IMR-90 (cell line): Measurements from ENCODE around the gene RASSF6. TPM values are rescaled to one million over a fixed set of nuclear protein-coding genes. Genes with fewer than 3 reads are reported as not detected.

ENCODE experiments used
- ATAC-seq: fragments of 200-7000 bp; cut with Tn5 transposase; 2 replicates; pipeline ENCODE4 v1.9.1; 2020; ENCODE audit warnings: low read depth, mild to moderate bottlenecking, moderate library complexity
- BruUV-seq: library from RNA; stranded (reverse); fragments of 400-500 nt; replicated peaks from 2 replicates; lab custom pipeline; 2021; lab: Mats Ljungman, UMichigan
- CTCF ChIA-PET: fragments of 300-600 bp; formaldehyde crosslinking; extraction: SDS; loops from one replicate; lab custom pipeline; 2021; ENCODE audit warnings: antibody characterized with exemption; lab: Yijun Ruan, JAX
- POLR2A ChIA-PET: fragments of 300-600 bp; sonication (Branson Sonifier 250); formaldehyde crosslinking; loops from one replicate; lab custom pipeline; 2022; ENCODE audit warnings: antibody characterized with exemption; ENCODE audit not compliant: unreplicated experiment; lab: Charles Lee
- DNase-seq: peaks from one replicate; pipeline ENCODE4 v3.0.0; 2013
- H2AFZ ChIP-seq: replicated peaks from 2 replicates; pipeline ENCODE3; 2013; ENCODE audit warnings: low read length, mild to moderate bottlenecking; ENCODE audit not compliant: poor library complexity
- H2AK5ac ChIP-seq: 2 replicates; pipeline ENCODE4 v1.6.1; 2013; ENCODE audit warnings: low read depth, low read length, inconsistent platforms
- H2AK9ac ChIP-seq: replicated peaks from 2 replicates; pipeline ENCODE3; 2013; ENCODE audit warnings: mild to moderate bottlenecking, low read depth, low read length, moderate library complexity; ENCODE audit not compliant: poor library complexity
- H2BK120ac ChIP-seq: 2 replicates; pipeline ENCODE4 v1.6.1; 2013; ENCODE audit warnings: low read depth, low read length, inconsistent platforms
- H2BK15ac ChIP-seq: 3 replicates; pipeline ENCODE4 v1.6.1; 2013; ENCODE audit warnings: low read depth, low read length, inconsistent platforms
- H2BK20ac ChIP-seq: 2 replicates; pipeline ENCODE4 v1.6.1; 2013; ENCODE audit warnings: low read depth, mild to moderate bottlenecking, inconsistent platforms, low read length, moderate library complexity
- H2BK5ac ChIP-seq: 2 replicates; pipeline ENCODE4 v1.6.1; 2013; ENCODE audit warnings: mild to moderate bottlenecking, low read depth, low read length, inconsistent platforms; ENCODE audit not compliant: poor library complexity, severe bottlenecking
- H3K14ac ChIP-seq: replicated peaks from 2 replicates; pipeline ENCODE4 v1.6.1; 2013; ENCODE audit warnings: low read depth, low read length, inconsistent platforms
- H3K18ac ChIP-seq: 2 replicates; pipeline ENCODE4 v1.6.1; 2013; ENCODE audit warnings: low read depth, low read length, control low read depth
- H3K23ac ChIP-seq: 2 replicates; pipeline ENCODE4 v1.6.1; 2013; ENCODE audit warnings: low read depth, low read length, inconsistent platforms
- H3K27ac ChIP-seq: 2 replicates; pipeline ENCODE4 v1.5.1; 2013; ENCODE audit warnings: mild to moderate bottlenecking, control low read depth, low read length; ENCODE audit not compliant: insufficient read depth
- H3K27me3 ChIP-seq: 2 replicates; pipeline ENCODE4 v1.6.1; 2013; ENCODE audit warnings: low read length; ENCODE audit not compliant: control insufficient read depth, insufficient read depth
- H3K36me3 ChIP-seq: 2 replicates; pipeline ENCODE4 v1.6.1; 2013; ENCODE audit warnings: low read length, mixed read lengths; ENCODE audit not compliant: control insufficient read depth, insufficient read depth
- H3K4ac ChIP-seq: 2 replicates; pipeline ENCODE4 v1.6.1; 2013; ENCODE audit warnings: low read depth, low read length, inconsistent platforms
- H3K4me1 ChIP-seq: 2 replicates; pipeline ENCODE4 v1.6.1; 2013; ENCODE audit warnings: low read length, mixed read lengths; ENCODE audit not compliant: control insufficient read depth, insufficient read depth
- H3K4me2 ChIP-seq: 2 replicates; pipeline ENCODE4 v1.6.1; 2013; ENCODE audit warnings: low read depth, mild to moderate bottlenecking, control low read depth, low read length, moderate library complexity
- H3K4me3 ChIP-seq: 2 replicates; pipeline ENCODE4 v1.5.1; 2013; ENCODE audit warnings: low read depth, mild to moderate bottlenecking, control low read depth, low read length, moderate library complexity; ENCODE audit not compliant: insufficient read depth
- H3K56ac ChIP-seq: 2 replicates; pipeline ENCODE4 v1.6.1; 2013; ENCODE audit warnings: low read length, inconsistent platforms; ENCODE audit not compliant: insufficient read depth; ENCODE audit errors: extremely low read depth
- H3K79me1 ChIP-seq, 2 experiments: 2 replicates each; pipeline ENCODE4 v1.6.1; 2013; ENCODE audit warnings: low read length in 2 of 2, inconsistent platforms in 1 of 2, low read depth in 1 of 2
- H3K9ac ChIP-seq: 2 replicates; pipeline ENCODE4 v1.6.1; 2013; ENCODE audit warnings: low read depth, low read length, control low read depth
- H3K9me1 ChIP-seq: 2 replicates; pipeline ENCODE4 v1.6.1; 2013; ENCODE audit warnings: low read length, inconsistent platforms; ENCODE audit not compliant: insufficient read depth
- H3K9me3 ChIP-seq: 2 replicates; pipeline ENCODE4 v1.6.1; 2013; ENCODE audit warnings: low read length; ENCODE audit not compliant: control insufficient read depth, insufficient read depth
- H4K20me1 ChIP-seq: 2 replicates; pipeline ENCODE4 v1.6.1; 2013; ENCODE audit warnings: low read length, inconsistent platforms; ENCODE audit not compliant: insufficient read depth
- H4K5ac ChIP-seq: 2 replicates; pipeline ENCODE4 v1.6.1; 2013; ENCODE audit warnings: mild to moderate bottlenecking, low read depth, low read length, control low read depth
- H4K8ac ChIP-seq, 2 experiments: 2 replicates each; pipeline ENCODE4 v1.6.1; 2013; ENCODE audit warnings: low read depth in 2 of 2, low read length in 2 of 2, control low read depth in 1 of 2, inconsistent platforms in 1 of 2
- H4K91ac ChIP-seq: 2 replicates; pipeline ENCODE4 v1.6.1; 2013; ENCODE audit warnings: low read depth, low read length, inconsistent platforms; ENCODE audit not compliant: insufficient read depth
- MAZ ChIP-seq: IDR thresholded peaks from 2 replicates; pipeline ENCODE4 v1.6.1; 2012; ENCODE audit warnings: low read depth, mild to moderate bottlenecking, low read length, improper control_type of control experiment, moderate library complexity, borderline replicate concordance
- NFE2L2 ChIP-seq: fragments of 150-350 bp; IDR thresholded peaks from 2 replicates; pipeline ENCODE4 v1.6.1; 2016; ENCODE audit warnings: low read depth, mild to moderate bottlenecking, low read length
- RFX5 ChIP-seq: IDR thresholded peaks from 2 replicates; pipeline ENCODE4 v1.8.0; 2012; ENCODE audit warnings: low read depth, mild to moderate bottlenecking, low read length, moderate library complexity
- SMC3 ChIP-seq: fragments of 150-350 bp; IDR thresholded peaks from 2 replicates; pipeline ENCODE4 v1.6.1; 2016; ENCODE audit warnings: low read depth, mild to moderate bottlenecking, antibody characterized with exemption, low read length, moderate library complexity
- dilution Hi-C: fragments of 300-500 bp; cut with HindIII; formaldehyde crosslinking; loops from one replicate; pipeline ENCODE4 v1.14.3; 2018; ENCODE audit warnings: low sequenced_read_pairs; ENCODE audit not compliant: unreplicated experiment
- in situ Hi-C: fragments of 300-500 bp; cut with MboI; formaldehyde crosslinking; loops from 3 replicates; pipeline ENCODE4 v1.14.3; 2019; ENCODE audit warnings: low sequenced_read_pairs, inconsistent platforms, mixed read lengths
- intact Hi-C: fragments of 100-400 bp; cut with micrococcal nuclease; formaldehyde crosslinking; loops from 2 replicates; pipeline ENCODE4 v1.10.0; 2022
- polyA plus RNA-seq, 3 experiments: library from polyadenylated mRNA; depleted of rRNA; stranded (reverse); fragments of >200 nt; gene quantifications; 2 replicates each; pipeline ENCODE4 v1.2.3, GENCODE V29; 2012; ENCODE audit warnings: low replicate concordance in 1 of 3
- total RNA-seq: library from RNA; depleted of rRNA; stranded (reverse); fragments of >200 nt; gene quantifications from 2 replicates; pipeline ENCODE4 v1.2.3, GENCODE V29; 2012
- TF ChIP-seq, protein P1 (sequence below): conservative IDR thresholded peaks from 2 replicates; pipeline ENCODE4 v1.5.1; 2012; ENCODE audit warnings: mild to moderate bottlenecking, low read depth, low read length, improper control_type of control experiment

The RASSF6 gene
- total and polyA plus RNA-seq, 2 of the 4 experiments (the other 2 are of a cell fraction), result not detected

DNA sequence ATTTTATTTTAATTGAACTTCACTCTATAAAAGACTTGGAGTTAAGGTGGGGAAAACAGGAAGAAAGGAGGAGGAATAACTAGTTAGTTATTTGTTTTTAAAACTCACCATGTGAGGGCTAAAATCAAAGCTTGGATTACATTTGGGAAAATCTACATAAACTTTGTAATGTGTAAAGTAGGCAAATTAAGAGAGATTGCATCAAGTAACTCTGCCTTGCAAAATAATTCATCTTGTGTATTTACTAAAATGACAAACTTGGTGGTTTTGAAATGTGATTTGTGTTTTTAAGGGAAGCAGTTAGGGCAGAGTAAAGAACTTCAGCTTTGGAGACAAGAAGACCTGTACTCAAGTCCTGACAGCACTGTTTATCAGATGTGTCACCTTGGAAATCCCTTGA lies 43.3 kb upstream of the RASSF6 start:
- no TSS peak for BruUV-seq
- Histone ChIP-seq H2AK5ac (no peak overlapping the region), H3K36me3 (no peaks in the 10 kb centered on the region), H3K4ac (no peak overlapping the region; the same call in 1 of the 2 replicates), H3K4me1 (peaks cover 6% of the 10 kb centered on the region), H3K4me3 (no peak overlapping the region), H3K27me3 (no peaks in the 10 kb centered on the region), H2AK9ac (no peak overlapping the region), H3K9ac (no peak overlapping the region), H3K14ac (no peak overlapping the region), H3K23ac (no peak overlapping the region), H3K9me1 (peaks cover 4% of the 10 kb centered on the region; the same call in 1 of the 2 replicates), H4K91ac (no peak overlapping the region), H3K9me3 (no peaks in the 10 kb centered on the region), H3K18ac (no peak overlapping the region), H3K79me1 (no peaks in the 10 kb centered on the region), H2BK5ac (no peak overlapping the region), H2BK20ac (peak overlapping the region; percentile 61; the same call in 1 of the 2 replicates), H3K4me2 (no peak overlapping the region), H3K27ac (no peak overlapping the region), H4K5ac (no peak overlapping the region), H4K8ac (no peak overlapping the region), H2BK15ac (peak overlapping the region; percentile 19; the same call in 2 of the 3 replicates), H3K56ac (no peak overlapping the region), H4K20me1 (no peaks in the 10 kb centered on the region), H2BK120ac (no peak overlapping the region), H2AFZ (no peak overlapping the region)
- CTCF ChIA-PET, result interaction anchor here (3.2 kb wide), 1 partner anchor 469 kb away, joined by 12 read pairs; no protein-coding TSS in a partner anchor
- ATAC-seq, result no peak
- dilution Hi-C loops (no loop called here), intact Hi-C loops (loop anchor here (5.0 kb wide), 2 partner anchors 406 to 649 kb away; partner anchors contain the start of gene ANKRD17), in situ Hi-C loops (loop anchor here (5.0 to 25.0 kb wide), 4 partner anchors 259 to 649 kb away; partner anchors contain the start of genes CXCL3 and EPGN)
- POLR2A ChIA-PET, result no interaction called here
- no peak for TF ChIP-seq MAZ
- TF ChIP-seq RFX5, result no peak
- no peak for TF ChIP-seq NFE2L2
- TF ChIP-seq SMC3, result no peak
- TF ChIP-seq, protein P1, sequence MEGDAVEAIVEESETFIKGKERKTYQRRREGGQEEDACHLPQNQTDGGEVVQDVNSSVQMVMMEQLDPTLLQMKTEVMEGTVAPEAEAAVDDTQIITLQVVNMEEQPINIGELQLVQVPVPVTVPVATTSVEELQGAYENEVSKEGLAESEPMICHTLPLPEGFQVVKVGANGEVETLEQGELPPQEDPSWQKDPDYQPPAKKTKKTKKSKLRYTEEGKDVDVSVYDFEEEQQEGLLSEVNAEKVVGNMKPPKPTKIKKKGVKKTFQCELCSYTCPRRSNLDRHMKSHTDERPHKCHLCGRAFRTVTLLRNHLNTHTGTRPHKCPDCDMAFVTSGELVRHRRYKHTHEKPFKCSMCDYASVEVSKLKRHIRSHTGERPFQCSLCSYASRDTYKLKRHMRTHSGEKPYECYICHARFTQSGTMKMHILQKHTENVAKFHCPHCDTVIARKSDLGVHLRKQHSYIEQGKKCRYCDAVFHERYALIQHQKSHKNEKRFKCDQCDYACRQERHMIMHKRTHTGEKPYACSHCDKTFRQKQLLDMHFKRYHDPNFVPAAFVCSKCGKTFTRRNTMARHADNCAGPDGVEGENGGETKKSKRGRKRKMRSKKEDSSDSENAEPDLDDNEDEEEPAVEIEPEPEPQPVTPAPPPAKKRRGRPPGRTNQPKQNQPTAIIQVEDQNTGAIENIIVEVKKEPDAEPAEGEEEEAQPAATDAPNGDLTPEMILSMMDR, result no peak
- DNase-seq, result no peak
